Ishikawa (cell line): Measurements from ENCODE around the gene CLMN.

Source experiments
- CEBPB ChIP-seq: IDR thresholded peaks from 2 replicates; pipeline ENCODE4 v1.6.1; 2012
- CREB1 ChIP-seq: IDR thresholded peaks from 2 replicates; pipeline ENCODE4 v1.6.1; 2012; ENCODE audit warnings: low read depth
- EP300 ChIP-seq: IDR thresholded peaks from 2 replicates; pipeline ENCODE4 v1.6.1; 2012; ENCODE audit warnings: borderline replicate concordance
- FOXM1 ChIP-seq: IDR thresholded peaks from 2 replicates; pipeline ENCODE4 v1.6.1; 2012; ENCODE audit warnings: low read depth, borderline replicate concordance
- TAF1 ChIP-seq: IDR thresholded peaks from 2 replicates; pipeline ENCODE4 v1.6.1; 2012; ENCODE audit warnings: low read depth, mild to moderate bottlenecking
- TCF12 ChIP-seq: IDR thresholded peaks from 2 replicates; pipeline ENCODE4 v1.6.1; 2012; ENCODE audit warnings: low read depth
- YY1 ChIP-seq: IDR thresholded peaks from 2 replicates; pipeline ENCODE4 v1.6.1; 2012; ENCODE audit warnings: low read depth
- TF ChIP-seq, protein P1 (sequence below): IDR thresholded peaks from 2 replicates; pipeline ENCODE4 v1.6.1; 2012
- TF ChIP-seq, protein P2 (sequence below): IDR thresholded peaks from 2 replicates; pipeline ENCODE4 v1.6.1; 2012

DNA sequence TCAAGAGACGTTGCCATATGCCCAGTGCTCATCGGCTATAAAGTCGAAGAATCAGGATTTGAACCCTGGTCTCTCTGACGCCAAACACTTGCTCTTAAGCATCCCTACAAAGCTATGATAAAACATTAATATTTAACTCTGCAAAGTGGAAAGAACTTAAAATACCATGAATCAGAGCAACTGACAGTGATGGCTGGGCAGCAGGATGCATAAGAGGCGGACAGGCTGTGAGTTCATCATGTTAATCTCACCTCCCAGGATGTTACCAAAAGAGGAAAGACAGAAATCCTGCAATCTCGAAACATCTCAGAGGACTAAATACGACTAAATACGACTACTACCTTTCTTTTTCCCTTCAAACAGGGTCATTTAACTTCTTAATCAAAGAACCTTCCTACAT is 168.1 kb downstream of the CLMN start:
- TF ChIP-seq EP300 (no peak), YY1 (no peak), CEBPB (no peak), TCF12 (no peak), TAF1 (no peak), CREB1 (no peak), FOXM1 (no peak)
- TF ChIP-seq, protein P1, sequence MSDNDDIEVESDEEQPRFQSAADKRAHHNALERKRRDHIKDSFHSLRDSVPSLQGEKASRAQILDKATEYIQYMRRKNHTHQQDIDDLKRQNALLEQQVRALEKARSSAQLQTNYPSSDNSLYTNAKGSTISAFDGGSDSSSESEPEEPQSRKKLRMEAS = no peak
- TF ChIP-seq, protein P2, sequence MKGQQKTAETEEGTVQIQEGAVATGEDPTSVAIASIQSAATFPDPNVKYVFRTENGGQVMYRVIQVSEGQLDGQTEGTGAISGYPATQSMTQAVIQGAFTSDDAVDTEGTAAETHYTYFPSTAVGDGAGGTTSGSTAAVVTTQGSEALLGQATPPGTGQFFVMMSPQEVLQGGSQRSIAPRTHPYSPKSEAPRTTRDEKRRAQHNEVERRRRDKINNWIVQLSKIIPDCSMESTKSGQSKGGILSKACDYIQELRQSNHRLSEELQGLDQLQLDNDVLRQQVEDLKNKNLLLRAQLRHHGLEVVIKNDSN = no peak
